Panc1 (cell line): Measurements from ENCODE around the gene ADCY7. TPM values are rescaled to one million over a fixed set of nuclear protein-coding genes. Genes with fewer than 3 reads are reported as not detected.

ENCODE experiments used
- ATAC-seq: fragments of 200-7000 bp; cut with Tn5 transposase; 2 replicates; pipeline ENCODE4 v1.9.1; 2020; ENCODE audit warnings: mild to moderate bottlenecking, moderate library complexity
- BruUV-seq: library from RNA; stranded (reverse); fragments of 400-500 nt; replicated peaks from 2 replicates; lab custom pipeline; 2021; lab: Mats Ljungman, UMichigan
- CTCF ChIA-PET: fragments of 300-600 bp; sonication (Branson Sonifier 250); formaldehyde crosslinking; loops from one replicate; lab custom pipeline; 2022; ENCODE audit warnings: antibody characterized with exemption; lab: Charles Lee
- POLR2A ChIA-PET: fragments of 300-600 bp; sonication (Branson Sonifier 250); formaldehyde crosslinking; loops from one replicate; lab custom pipeline; 2022; ENCODE audit warnings: antibody characterized with exemption; lab: Charles Lee
- DNase-seq: peaks from one replicate; pipeline ENCODE4 v3.0.0-alpha.2; 2010; ENCODE audit warnings: low read depth, low spot score
- H3K27ac ChIP-seq: 2 replicates; pipeline ENCODE4 v1.5.1; 2011; ENCODE audit warnings: mild to moderate bottlenecking, low read length, inconsistent platforms
- H3K27me3 ChIP-seq: fragments of 200-500 bp; sonication (Bioruptor generic); 2 replicates; pipeline ENCODE4 v1.6.0; 2014; ENCODE audit warnings: low read length, inconsistent platforms; ENCODE audit not compliant: control insufficient read depth, insufficient read depth
- H3K36me3 ChIP-seq: fragments of 200-500 bp; sonication (Bioruptor generic); 2 replicates; pipeline ENCODE4 v1.5.1; 2014; ENCODE audit warnings: inconsistent platforms, mild to moderate bottlenecking, low read length, moderate library complexity; ENCODE audit not compliant: control insufficient read depth, insufficient read depth
- H3K4me1 ChIP-seq: 2 replicates; pipeline ENCODE4 v1.5.1; 2011; ENCODE audit warnings: inconsistent platforms, mild to moderate bottlenecking, low read length, moderate library complexity; ENCODE audit not compliant: control insufficient read depth, insufficient read depth
- H3K4me3 ChIP-seq, 2 experiments: 2 replicates each; pipeline ENCODE4 v1.5.1; 2011 to 2012; ENCODE audit warnings: low read depth in 2 of 2, low read length in 2 of 2, mild to moderate bottlenecking in 2 of 2, inconsistent platforms in 1 of 2, moderate library complexity in 1 of 2
- H3K9me3 ChIP-seq: fragments of 200-500 bp; sonication (Bioruptor generic); 2 replicates; pipeline ENCODE4 v1.5.1; 2014; ENCODE audit warnings: low read depth, mild to moderate bottlenecking, inconsistent platforms, low read length, moderate library complexity; ENCODE audit not compliant: control insufficient read depth, insufficient read depth
- CTCF ChIP-seq: fragments of 450-650 bp; IDR thresholded peaks from 2 replicates; pipeline ENCODE4 v1.5.1; 2017; ENCODE audit warnings: mild to moderate bottlenecking
- POLR2AphosphoS5 ChIP-seq: IDR thresholded peaks from 2 replicates; pipeline ENCODE4 v1.6.1; 2012; ENCODE audit warnings: mild to moderate bottlenecking, low read depth, low read length, moderate library complexity
- SIN3A ChIP-seq: IDR thresholded peaks from 2 replicates; pipeline ENCODE4 v1.6.1; 2012; ENCODE audit warnings: low read depth, mild to moderate bottlenecking, low read length, moderate library complexity, borderline replicate concordance; ENCODE audit not compliant: insufficient read depth
- TCF7L2 ChIP-seq: IDR thresholded peaks from 2 replicates; pipeline ENCODE4 v1.6.1; 2011; ENCODE audit warnings: mild to moderate bottlenecking, low read depth, low read length, inconsistent platforms
- in situ Hi-C: cut with HindIII; loops from 2 replicates; pipeline ENCODE4 v1.10.0; 2016; ENCODE audit warnings: low sequenced_read_pairs, low pct_unique_long_range_greater_than_20kb
- intact Hi-C: fragments of 100-400 bp; cut with micrococcal nuclease; formaldehyde crosslinking; loops from one replicate; pipeline ENCODE4 v1.10.0; 2022; ENCODE audit not compliant: unreplicated experiment
- total RNA-seq: library from RNA; stranded (reverse); gene quantifications from one replicate; pipeline ENCODE4 v1.2.1, GENCODE V29; 2021; ENCODE audit not compliant: unreplicated experiment
- TF ChIP-seq, protein P1 (sequence below), 2 experiments: IDR thresholded peaks; 2 replicates each; pipeline ENCODE4 v1.6.1; 2011 to 2012; ENCODE audit warnings: low read depth in 2 of 2, control low read depth in 1 of 2, low read length in 1 of 2, mild to moderate bottlenecking in 1 of 2, moderate library complexity in 1 of 2; ENCODE audit not compliant: insufficient read depth in 1 of 2

ADCY7 gene
- total RNA-seq, 1 experiment from 2014 or later: 6.3 TPM

GRCh38 chr16:50313596-50314478 lies 47.5 kb downstream of the ADCY7 start:
- DNase-seq (no peak), ATAC-seq (no peak)
- no peak for TF ChIP-seq CTCF
- no peak for TF ChIP-seq POLR2AphosphoS5
- no peak for TF ChIP-seq TCF7L2
- TF ChIP-seq, protein P1, sequence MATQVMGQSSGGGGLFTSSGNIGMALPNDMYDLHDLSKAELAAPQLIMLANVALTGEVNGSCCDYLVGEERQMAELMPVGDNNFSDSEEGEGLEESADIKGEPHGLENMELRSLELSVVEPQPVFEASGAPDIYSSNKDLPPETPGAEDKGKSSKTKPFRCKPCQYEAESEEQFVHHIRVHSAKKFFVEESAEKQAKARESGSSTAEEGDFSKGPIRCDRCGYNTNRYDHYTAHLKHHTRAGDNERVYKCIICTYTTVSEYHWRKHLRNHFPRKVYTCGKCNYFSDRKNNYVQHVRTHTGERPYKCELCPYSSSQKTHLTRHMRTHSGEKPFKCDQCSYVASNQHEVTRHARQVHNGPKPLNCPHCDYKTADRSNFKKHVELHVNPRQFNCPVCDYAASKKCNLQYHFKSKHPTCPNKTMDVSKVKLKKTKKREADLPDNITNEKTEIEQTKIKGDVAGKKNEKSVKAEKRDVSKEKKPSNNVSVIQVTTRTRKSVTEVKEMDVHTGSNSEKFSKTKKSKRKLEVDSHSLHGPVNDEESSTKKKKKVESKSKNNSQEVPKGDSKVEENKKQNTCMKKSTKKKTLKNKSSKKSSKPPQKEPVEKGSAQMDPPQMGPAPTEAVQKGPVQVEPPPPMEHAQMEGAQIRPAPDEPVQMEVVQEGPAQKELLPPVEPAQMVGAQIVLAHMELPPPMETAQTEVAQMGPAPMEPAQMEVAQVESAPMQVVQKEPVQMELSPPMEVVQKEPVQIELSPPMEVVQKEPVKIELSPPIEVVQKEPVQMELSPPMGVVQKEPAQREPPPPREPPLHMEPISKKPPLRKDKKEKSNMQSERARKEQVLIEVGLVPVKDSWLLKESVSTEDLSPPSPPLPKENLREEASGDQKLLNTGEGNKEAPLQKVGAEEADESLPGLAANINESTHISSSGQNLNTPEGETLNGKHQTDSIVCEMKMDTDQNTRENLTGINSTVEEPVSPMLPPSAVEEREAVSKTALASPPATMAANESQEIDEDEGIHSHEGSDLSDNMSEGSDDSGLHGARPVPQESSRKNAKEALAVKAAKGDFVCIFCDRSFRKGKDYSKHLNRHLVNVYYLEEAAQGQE (IDR thresholded peaks at IDR 0.05; ENCODE audit: insufficient read depth in 1 of 2, low read depth in 2 of 2, low read length in 1 of 2): no peak
- no peak for TF ChIP-seq SIN3A
- H3K4me1 ChIP-seq: no peaks in the 10 kb centered on the region
- ChIA-PET POLR2A (no interaction called here), CTCF (no interaction called here)
- peaks cover 15% of the 10 kb centered on the region for H3K36me3 ChIP-seq
- H3K27me3 ChIP-seq: no peaks in the 10 kb centered on the region
- H3K9me3 ChIP-seq: no peaks in the 10 kb centered on the region
- intact Hi-C loops: no loop called here
- no peak overlapping the region for H3K4me3 ChIP-seq
- H3K27ac ChIP-seq: no peak overlapping the region
- no TSS peak for BruUV-seq
- in situ Hi-C loops: no loop called here

GRCh38 chr16:50314665-50315064 lies 48.3 kb downstream of the ADCY7 start:
- Histone ChIP-seq H3K27ac (no peak overlapping the region), H3K4me1 (no peaks in the 10 kb centered on the region), H3K4me3 (no peak overlapping the region), H3K27me3 (no peaks in the 10 kb centered on the region), H3K9me3 (no peaks in the 10 kb centered on the region), H3K36me3 (peaks cover 15% of the 10 kb centered on the region)
- BruUV-seq: no TSS peak
- ATAC-seq: no peak
- intact Hi-C loops (no loop called here), in situ Hi-C loops (no loop called here)
- ChIA-PET POLR2A (no interaction called here), CTCF (no interaction called here)
- no peak for TF ChIP-seq SIN3A
- TF ChIP-seq, protein P1 (IDR thresholded peaks at IDR 0.05; ENCODE audit: insufficient read depth in 1 of 2, low read depth in 2 of 2, low read length in 1 of 2): no peak
- no peak for DNase-seq
